ENCODE results near the gene PACSIN3.
A peak's percentile ranks its signal among the peaks of the same experiment; 100 is the strongest.
"Not testable (repeated sequence)": the region's sequence is repeated elsewhere in the genome, so short reads cannot be mapped to it uniquely, and the experiment has no call there.

PACSIN3 gene

DNA sequence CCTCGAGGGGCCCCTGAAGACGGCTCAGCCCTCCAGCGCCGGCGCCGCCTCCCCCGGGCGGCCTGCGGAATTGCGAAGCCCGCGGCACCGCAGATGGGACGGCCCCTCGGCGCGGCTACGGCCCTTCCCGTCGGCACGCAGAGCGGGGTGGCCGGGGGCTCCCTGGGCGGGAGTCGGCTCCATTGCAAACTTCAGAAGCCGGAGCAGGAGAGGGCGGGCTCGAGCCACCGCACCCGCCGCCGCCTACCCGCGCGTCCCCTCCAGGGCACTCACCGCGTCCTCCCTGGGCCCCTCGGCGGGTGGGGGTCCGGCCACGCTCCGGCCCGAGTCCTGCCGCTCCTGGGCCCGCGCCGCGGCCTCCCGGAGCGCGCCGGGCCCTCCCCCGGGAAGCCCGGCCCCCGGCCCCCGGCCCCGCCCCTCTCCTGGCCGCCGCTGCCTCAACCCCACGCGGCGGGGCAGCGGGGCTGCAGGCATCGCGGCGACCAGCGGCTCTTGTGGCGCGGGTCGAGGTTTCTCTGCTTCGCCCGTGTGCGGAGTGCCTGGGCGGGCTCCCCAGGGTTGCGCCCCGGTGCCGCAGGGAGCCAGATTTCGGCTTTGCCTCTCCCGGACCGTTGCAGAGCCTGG, at the start of gene PACSIN3:
Gene PACSIN3 (minus strand): TSS at position 359 of the 624 bp plus-strand sequence. CDS start 3,707 bp downstream, outside the sequence.
- no peak for DNase-seq

GRCh38 chr11:47235163-47235562, 48.9 kb upstream of the PACSIN3 start:
- DNase-seq = no peak

- DNase-seq = no peak
Measured at GRCh38 chr11:47234669-47235100, 48.5 kb upstream of the PACSIN3 start.

- peak; percentile 55 to 56 for DNase-seq
Measured at GRCh38 chr11:47233989-47234668, 47.9 kb upstream of the PACSIN3 start.

- no peak for DNase-seq
Measured at GRCh38 chr11:47233051-47233450, 46.8 kb upstream of the PACSIN3 start.

DNA sequence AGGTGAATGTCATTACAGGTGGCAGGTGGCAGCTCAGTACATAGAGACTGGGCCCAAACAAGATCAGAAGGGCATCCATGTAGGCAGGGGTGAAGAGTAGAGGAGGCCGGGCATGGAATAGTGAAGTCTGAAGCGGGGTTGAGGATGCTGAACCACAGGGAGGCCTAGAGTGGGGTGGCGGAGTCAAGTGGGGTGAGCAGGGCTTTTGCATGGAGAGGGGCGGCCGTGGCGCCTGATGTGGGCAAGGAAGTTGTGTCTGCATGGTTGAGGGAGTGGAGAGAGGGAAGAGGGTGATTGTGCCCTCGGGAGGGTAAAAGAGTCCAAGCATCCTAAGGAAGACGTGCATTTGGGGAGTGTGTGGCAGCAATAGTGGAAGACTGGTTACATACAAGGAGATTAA, 42.9 kb upstream of the PACSIN3 start:
- DNase-seq = no peak

- peak; percentile 46 for DNase-seq
Measured at GRCh38 chr11:47225552-47226400, 39.5 kb upstream of the PACSIN3 start.

DNA sequence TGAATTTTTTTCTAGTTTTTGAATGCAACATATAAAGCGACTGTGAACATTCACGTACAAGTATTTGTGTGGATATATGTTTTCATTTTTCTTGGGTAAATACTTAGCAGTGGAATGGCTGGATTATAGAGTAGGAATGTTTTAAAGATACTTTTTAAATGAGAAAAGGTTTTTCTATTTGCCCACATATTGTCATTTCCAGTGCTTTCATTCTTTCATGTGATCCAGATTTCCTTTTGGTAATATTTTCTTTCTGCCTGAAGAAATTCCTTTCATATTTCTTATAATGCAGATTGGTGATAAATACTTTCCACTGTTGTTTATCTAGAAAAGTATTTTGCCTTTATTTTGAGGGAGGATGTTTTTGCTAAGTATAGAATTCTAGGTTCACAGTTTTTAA, 36.5 kb upstream of the PACSIN3 start:
- DNase-seq = no peak

GRCh38 chr11:47220401-47220821, 34.2 kb upstream of the PACSIN3 start:
- no peak for DNase-seq

GRCh38 chr11:47216121-47216798, 30.0 kb upstream of the PACSIN3 start:
- peak; percentile 14 to 26 for DNase-seq

DNA sequence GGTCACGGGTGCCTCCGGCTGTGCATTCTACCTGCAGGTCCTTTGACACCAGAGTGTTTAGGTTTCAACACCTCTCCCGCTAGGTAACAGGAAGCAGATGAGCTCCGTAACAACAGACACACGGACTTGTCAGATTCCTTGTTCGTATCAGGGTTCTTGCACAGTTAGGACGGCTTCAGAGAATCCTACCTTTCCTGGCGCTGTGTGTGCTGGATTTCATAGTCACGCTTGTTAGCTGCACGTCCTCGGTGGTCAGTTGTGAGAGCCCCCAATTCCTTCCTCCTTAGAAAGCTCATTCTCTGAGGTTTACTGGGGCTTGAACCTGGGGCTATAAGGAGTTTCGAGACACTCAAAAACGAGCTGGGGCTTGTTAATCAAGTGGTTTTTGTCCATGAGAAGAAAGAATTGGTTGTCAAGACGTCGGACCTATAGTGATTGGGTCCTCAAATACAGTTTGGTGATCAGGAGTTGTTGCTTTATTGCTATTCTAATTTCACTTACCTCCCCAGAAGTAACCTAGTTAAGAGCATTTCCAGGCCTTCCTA, 29.2 kb upstream of the PACSIN3 start:
- DNase-seq = no peak

DNA sequence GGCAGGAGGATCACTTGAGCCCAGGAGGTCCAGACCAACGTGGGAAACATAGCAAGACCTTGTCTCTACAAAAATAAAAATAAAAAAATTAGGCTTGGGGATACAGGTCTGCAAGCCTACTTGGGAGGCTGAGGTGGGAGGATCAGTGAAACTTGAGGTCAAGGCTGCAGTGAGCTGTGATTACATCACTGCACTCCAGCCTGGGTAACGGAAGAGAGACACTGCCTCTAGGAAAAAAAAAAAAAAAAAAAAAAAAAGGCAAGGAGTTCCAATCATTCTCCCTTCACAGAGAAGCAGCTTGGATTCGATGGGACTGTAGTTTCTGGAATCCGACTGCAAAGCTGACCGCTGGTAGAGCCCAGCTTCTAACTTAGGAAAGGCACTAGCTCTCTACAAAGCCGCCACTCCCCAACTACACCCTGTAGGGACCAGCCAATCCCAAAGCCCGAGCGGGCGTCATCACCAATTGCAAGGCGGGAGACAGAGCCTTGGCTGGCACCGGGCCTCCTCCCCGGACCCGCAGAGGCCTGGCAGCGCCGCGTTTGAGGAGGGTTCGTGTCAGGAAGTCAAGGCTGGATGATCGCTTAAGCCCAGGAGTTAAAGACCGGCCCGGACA, 27.8 kb upstream of the PACSIN3 start:
- DNase-seq = peak; percentile 90 to 91

DNA sequence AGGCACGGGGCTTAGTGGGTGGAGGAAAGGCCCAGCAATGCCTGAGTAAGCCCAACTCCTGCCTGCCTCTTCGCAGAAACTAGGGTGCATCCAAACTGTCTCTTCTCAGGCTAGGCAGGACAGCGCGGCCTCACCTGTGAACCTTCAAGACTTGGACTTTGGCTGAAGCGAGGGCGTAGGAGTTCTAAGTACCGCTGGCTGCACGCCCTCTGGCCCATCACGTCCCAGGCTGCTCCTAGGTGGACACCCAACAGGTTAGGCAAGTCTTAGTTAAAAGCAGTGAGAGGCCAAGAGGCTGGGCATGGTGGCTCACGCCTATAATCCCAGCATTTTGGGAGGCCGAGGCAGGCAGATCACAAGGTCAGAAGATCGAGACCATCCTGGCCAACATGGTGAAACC, 26.7 kb upstream of the PACSIN3 start:
- DNase-seq = no peak

GRCh38 chr11:47208628-47209027, 22.4 kb upstream of the PACSIN3 start:
- no peak for DNase-seq

DNA sequence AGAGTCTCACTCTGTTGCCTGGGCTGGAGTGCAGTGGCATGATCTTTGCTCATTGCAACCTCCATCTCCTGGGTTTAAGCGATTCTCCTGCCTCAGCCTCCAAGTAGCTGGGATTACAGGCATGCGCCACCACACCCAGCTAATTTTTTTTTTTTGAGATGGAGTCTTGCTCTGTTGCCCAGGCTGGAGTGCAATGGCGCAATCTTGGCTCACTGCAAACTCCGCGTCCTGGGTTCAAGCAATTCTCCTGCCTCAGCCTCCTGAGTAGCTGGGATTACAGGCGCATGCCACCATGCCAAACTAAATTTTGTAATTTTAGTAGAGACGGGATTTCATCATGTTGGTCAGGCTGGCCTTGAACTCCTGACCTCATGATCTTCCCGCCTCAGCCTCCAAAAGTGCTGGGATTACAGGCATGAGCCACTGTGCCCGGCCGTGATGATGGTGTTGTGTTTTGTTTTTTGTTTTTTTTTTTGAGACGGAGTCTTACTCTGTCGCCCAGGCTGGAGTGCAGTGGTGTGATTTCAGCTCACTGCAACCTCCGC, 21.8 kb upstream of the PACSIN3 start:
- not testable (repeated sequence) for DNase-seq

GRCh38 chr11:47207459-47207858, 21.2 kb upstream of the PACSIN3 start:
- DNase-seq = no peak

GRCh38 chr11:47206577-47206976, 20.3 kb upstream of the PACSIN3 start:
- not testable (repeated sequence) for DNase-seq

GRCh38 chr11:47204637-47204989, 18.4 kb upstream of the PACSIN3 start:
- DNase-seq = no peak

GRCh38 chr11:47202576-47202975, 16.3 kb upstream of the PACSIN3 start:
- no peak for DNase-seq

- DNase-seq = no peak
Measured at GRCh38 chr11:47201015-47201414, 14.8 kb upstream of the PACSIN3 start.

DNA sequence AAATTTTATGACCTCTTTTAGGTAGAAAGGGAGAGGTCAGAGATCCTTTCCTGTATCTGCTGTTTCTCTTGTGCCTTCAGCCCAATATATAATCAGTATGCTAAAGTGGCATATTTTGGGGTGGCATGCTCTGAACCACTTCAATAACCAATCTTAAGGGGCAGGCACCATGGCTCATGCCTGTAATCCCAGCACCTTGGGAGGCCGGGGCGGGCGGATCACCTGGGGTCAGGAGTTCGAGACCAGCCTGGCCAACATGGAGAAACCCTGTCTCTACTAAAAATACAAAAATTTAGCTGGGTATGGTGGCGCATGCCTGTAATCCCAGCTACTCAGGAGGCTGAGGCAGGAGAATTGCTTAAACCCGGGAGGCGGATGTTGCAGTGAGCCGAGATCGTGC, 11.9 kb upstream of the PACSIN3 start:
- not testable (repeated sequence) for DNase-seq

- DNase-seq = no peak
Measured at GRCh38 chr11:47192111-47192510, 5.9 kb upstream of the PACSIN3 start.

All from inflammatory macrophage treated with lipopolysaccharide for 1 hour (primary cell).